RWPE2 (cell line): Measurements from ENCODE around the gene C8G.

ENCODE experiments used
- ATAC-seq: fragments of 200-7000 bp; cut with Tn5 transposase; 3 replicates; pipeline ENCODE4 v1.9.1; 2021; ENCODE audit warnings: low read depth
- DNase-seq: peaks from one replicate; pipeline ENCODE4 v3.0.0-alpha.2; 2020; ENCODE audit warnings: low spot score
- H3K27ac ChIP-seq: fragments of 450-650 bp; 2 replicates; pipeline ENCODE4 v1.5.1; 2017; ENCODE audit warnings: mild to moderate bottlenecking; ENCODE audit not compliant: poor library complexity, severe bottlenecking
- H3K27me3 ChIP-seq: fragments of 250-450 bp; sonication (Bioruptor Pico); 2 replicates; pipeline ENCODE4 v1.5.1; 2021; ENCODE audit warnings: mild to moderate bottlenecking, moderate library complexity; ENCODE audit not compliant: insufficient read depth, poor library complexity, severe bottlenecking
- H3K36me3 ChIP-seq: fragments of 250-450 bp; sonication (Bioruptor Pico); 2 replicates; pipeline ENCODE4 v1.5.1; 2020; ENCODE audit warnings: low read depth, mild to moderate bottlenecking, moderate library complexity
- H3K4me1 ChIP-seq: fragments of 250-450 bp; sonication (Bioruptor Pico); 2 replicates; pipeline ENCODE4 v1.5.1; 2021; ENCODE audit warnings: mild to moderate bottlenecking, moderate library complexity; ENCODE audit not compliant: insufficient read depth, poor library complexity, severe bottlenecking
- H3K4me3 ChIP-seq: fragments of 250-450 bp; sonication (Bioruptor Pico); 2 replicates; pipeline ENCODE4 v1.5.1; 2021; ENCODE audit warnings: mild to moderate bottlenecking, moderate library complexity; ENCODE audit not compliant: severe bottlenecking
- H3K9me3 ChIP-seq: fragments of 250-450 bp; sonication (Bioruptor Pico); 2 replicates; pipeline ENCODE4 v1.5.1; 2021; ENCODE audit warnings: mild to moderate bottlenecking, moderate library complexity; ENCODE audit not compliant: severe bottlenecking
- CTCF ChIP-seq: fragments of 450-650 bp; IDR thresholded peaks from one replicate; pipeline ENCODE4 v1.5.1; 2017; ENCODE audit warnings: mild to moderate bottlenecking, moderate library complexity; ENCODE audit not compliant: poor library complexity, severe bottlenecking

The C8G gene

DNA sequence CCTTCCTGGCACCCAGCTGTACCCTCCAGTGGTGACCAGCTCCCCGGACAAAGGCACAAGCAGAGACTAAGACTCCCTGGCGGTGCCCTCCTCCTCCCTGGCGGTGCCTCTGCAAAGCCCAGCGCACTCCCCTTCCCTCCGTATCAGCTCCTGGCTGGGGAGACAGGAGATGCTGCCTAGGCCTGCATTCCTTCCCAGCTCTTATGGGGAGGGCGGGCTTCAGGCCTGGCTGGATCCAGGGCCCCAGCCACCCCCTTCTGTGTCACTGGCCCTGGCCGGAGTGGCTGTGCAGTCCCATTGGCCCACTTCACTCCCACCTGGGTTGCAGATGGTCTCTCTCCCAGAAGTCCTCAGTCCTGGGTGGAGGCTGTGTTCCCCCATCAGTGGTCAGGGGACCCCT lies 13.4 kb downstream of the C8G start:
- DNase-seq (no peak), ATAC-seq (no peak)
- Histone ChIP-seq H3K9me3 (no peaks in the 10 kb centered on the region), H3K4me3 (no peak overlapping the region), H3K36me3 (no peaks in the 10 kb centered on the region), H3K27ac (no peak overlapping the region), H3K27me3 (no peaks in the 10 kb centered on the region), H3K4me1 (no peaks in the 10 kb centered on the region)
- no peak for TF ChIP-seq CTCF

- no peak for TF ChIP-seq CTCF
- no peaks in the 10 kb centered on the region for H3K27me3 ChIP-seq
- ATAC-seq (no peak), DNase-seq (no peak)
- H3K9me3 ChIP-seq: no peaks in the 10 kb centered on the region
- H3K36me3 ChIP-seq: no peaks in the 10 kb centered on the region
- H3K4me3 ChIP-seq: no peak overlapping the region
- H3K27ac ChIP-seq: no peak overlapping the region
- no peaks in the 10 kb centered on the region for H3K4me1 ChIP-seq
These were observed 14.1 kb downstream of the C8G start for GRCh38 chr9:136958898-136959850.

- Histone ChIP-seq H3K36me3 (no peaks in the 10 kb centered on the region), H3K27me3 (no peaks in the 10 kb centered on the region), H3K27ac (no peak overlapping the region), H3K9me3 (no peaks in the 10 kb centered on the region), H3K4me3 (no peak overlapping the region), H3K4me1 (no peaks in the 10 kb centered on the region)
- no peak for TF ChIP-seq CTCF
- no peak for DNase-seq
- no peak for ATAC-seq
These were observed 15.3 kb downstream of the C8G start for GRCh38 chr9:136960212-136960937.

DNA sequence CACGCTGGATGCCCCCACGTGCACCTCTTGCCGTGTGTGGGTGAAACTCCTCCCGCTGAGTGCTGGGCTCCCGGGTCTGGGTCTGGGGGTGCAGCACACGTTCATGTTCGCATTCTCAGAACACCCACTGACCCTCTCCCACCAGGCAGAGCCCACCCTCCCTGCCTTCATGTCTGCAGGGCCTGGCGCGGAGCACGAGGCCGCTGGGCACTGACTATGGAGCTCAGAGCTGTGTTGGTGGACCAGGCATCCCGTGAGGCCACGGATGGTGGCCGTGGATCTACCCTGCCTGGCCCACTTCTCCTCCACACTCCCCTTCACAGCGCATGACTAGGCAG lies 15.9 kb downstream of the C8G start:
- DNase-seq: no peak
- Histone ChIP-seq H3K4me3 (no peak overlapping the region), H3K9me3 (no peaks in the 10 kb centered on the region), H3K4me1 (no peaks in the 10 kb centered on the region), H3K27ac (no peak overlapping the region), H3K27me3 (no peaks in the 10 kb centered on the region), H3K36me3 (no peaks in the 10 kb centered on the region)
- TF ChIP-seq CTCF: no peak
- ATAC-seq: no peak
